Amniotic epithelial cell (primary cell): Measurements from ENCODE around the gene MLLT10.
A peak's percentile ranks its signal among the peaks of the same experiment; 100 is the strongest.
"Not testable (repeated sequence)": the region's sequence is repeated elsewhere in the genome, so short reads cannot be mapped to it uniquely, and the experiment has no call there.

ENCODE experiments used
- DNase-seq: peaks from one replicate; pipeline ENCODE4 v3.0.0-alpha.2; 2010; ENCODE audit warnings: low read depth

Gene MLLT10

DNA sequence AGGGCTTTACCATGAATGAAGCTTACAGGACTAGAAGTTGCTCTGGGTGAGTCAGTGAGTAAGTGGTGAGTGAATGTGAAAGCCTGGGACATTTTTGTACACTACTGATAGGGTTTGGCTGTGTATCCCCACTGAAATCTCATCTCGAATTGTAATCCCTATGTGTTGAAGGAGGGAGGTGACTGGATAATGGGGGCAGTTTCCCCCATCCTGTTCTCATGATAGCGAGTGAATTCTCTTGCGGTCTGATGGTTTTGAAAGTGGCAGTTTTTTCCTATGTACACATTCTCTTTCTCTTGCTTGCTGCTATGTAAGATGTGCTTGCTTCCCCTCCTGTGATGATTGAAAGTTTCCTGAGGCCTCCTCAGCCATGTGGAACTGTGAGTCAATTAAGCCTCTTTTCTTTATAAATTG lies 47.4 kb downstream of the MLLT10 start:
- peak; percentile 94 for DNase-seq

- DNase-seq: no peak
These were observed 51.0 kb downstream of the MLLT10 start for GRCh38 chr10:21584834-21585530.

GRCh38 chr10:21587391-21587790 lies 53.4 kb downstream of the MLLT10 start:
- no peak for DNase-seq

DNA sequence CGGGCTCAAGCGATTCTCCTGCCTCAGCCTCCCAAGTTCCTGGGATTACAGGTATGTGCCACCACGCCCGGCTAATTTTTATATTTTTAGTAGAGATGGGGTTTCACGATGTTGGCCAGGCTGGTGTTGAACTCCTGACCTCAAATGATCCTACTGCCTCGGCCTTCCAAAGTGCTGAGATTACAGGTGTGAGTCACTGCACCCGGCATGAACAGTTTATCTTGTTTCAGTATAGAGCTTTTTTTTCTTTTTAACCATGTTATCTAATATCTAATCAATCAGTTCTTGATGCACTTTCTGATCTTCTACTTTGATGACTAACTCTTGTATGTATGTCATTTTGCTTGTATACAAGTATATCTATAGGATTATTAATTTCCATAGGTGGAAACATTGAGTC lies 54.1 kb downstream of the MLLT10 start:
- DNase-seq: peak; percentile 36

GRCh38 chr10:21593986-21594385 lies 60.0 kb downstream of the MLLT10 start:
- DNase-seq: no peak

DNA sequence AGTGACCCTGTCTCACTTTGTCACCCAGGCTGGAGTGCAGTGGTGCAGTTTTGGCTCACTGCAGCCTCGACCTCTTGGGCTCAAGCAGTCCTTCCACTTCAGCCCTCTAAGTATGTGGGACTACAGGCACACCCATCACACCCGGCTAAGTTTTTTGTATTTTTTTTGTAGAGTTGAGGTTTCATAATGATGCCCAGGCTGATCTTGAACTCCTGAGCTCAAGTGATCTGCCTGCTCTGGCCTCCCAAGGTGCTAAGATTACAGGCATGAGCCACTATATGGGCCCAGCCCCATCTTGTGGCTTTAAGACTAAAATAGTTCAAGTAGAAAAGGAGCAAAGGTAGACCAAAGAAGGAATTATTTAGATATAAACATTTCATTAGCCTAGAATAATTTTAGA lies 65.5 kb downstream of the MLLT10 start:
- DNase-seq: peak; percentile 22

DNA sequence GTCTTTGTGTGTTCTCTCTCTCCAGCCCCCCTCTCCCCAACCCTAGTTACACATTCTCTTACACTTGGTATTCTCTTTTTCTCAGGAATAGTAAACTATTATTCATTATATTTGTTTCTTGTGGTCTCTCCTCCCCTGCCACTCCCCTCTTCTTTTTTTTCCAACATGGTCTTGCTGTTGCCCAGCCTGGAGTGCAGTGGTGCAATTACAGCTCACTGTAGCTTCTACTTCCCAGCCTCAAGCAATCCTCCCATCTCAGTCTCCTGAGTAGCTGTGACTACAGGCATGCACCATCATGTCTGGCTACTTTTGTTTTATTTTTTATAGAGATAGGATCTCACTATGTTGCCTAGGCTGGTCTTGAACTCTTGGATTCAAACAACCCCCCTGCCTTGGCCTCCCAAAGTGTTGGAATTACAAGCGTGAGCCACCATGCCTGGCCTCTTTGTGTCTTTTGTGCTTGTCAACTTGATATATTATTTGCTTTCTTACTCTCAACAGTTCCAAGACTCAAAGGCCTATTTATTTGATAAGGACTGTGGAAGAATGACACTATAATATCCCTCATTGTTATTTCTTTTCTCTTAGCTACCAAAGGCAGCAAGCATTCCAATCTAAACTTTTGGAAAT lies 66.9 kb downstream of the MLLT10 start:
- DNase-seq: peak; percentile 22

DNA sequence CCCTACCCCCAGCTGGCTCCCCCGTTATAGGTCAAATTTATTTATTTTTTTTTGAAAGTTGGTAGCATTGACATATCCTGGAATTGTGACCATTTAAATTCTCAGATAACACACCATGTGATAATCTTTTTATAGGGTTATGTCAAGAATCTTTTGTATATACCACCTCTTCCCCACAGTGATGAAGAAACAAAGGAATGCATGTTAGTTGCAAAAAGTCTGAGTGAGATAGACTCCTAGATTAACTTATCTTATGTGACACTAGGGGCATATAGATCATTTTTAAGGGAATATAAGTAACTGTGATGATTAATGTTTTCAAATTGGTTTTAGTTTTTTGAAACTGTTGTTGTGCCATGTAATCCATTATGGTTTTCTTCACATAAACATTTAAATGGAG lies 68.3 kb downstream of the MLLT10 start:
- DNase-seq: peak; percentile 29

- no peak for DNase-seq
These were observed 69.7 kb downstream of the MLLT10 start for GRCh38 chr10:21603721-21604120.

GRCh38 chr10:21604651-21605050 lies 70.6 kb downstream of the MLLT10 start:
- DNase-seq: no peak

DNA sequence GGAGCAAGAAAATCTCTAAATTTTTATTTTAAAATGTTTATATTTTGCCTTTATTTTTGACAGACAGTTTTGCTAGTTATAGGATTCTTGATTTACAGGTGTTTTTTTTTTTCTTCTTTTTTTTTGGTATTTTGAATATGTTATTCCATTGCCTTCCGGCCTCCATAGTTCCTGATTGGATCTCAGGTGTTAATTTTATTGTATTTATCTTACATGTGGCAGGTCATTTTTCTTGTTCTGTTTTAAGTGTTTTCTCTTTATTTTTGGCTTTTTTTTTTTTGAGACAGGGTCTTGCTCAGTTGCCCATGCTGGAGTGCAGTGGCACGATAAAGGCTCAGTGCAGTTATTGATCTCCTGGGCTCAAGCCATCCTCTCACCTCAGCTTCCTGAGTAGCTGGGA lies 73.9 kb downstream of the MLLT10 start:
- no peak for DNase-seq

- DNase-seq: no peak
These were observed 80.0 kb downstream of the MLLT10 start for GRCh38 chr10:21614000-21614399.

GRCh38 chr10:21617267-21617666 lies 83.2 kb downstream of the MLLT10 start:
- peak; percentile 43 for DNase-seq

DNA sequence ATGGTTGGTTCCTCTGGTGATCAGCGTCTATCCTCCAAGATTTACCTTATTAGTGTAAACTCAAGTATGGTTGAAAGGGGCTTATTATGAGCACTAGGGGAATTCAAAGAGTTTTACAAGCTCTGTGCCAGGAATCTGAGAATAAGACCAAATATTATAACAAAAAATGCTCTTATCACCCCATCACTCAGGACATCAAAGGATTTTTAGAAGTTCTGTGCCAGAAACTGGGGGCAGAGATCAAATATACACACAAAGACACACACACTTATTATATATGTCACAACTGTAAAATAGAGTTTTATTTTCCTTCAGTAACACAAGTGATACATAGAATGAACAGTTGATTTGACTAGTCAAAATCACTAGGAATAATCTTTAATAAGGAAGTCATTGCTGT lies 89.3 kb downstream of the MLLT10 start:
- no peak for DNase-seq

GRCh38 chr10:21624421-21624820 lies 90.4 kb downstream of the MLLT10 start:
- DNase-seq: not testable (repeated sequence)

DNA sequence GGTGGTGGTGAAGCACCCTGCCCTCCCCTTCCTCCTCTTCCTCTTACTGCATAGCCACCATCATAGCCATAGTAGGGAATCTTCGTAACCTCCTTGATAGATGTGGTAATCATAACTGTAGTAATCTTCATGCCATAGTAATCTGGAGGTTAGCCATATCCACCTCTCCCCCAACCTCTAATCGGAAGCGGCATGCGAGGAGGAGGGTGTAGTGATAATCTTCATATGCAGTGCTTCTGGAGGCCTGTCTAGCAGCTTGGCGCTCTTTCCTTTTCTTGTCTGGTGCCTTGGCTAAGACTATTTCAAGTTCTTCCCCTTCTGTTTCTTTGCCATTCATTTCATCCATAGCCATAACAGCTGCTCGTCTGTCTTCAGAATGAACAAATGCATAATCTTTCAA lies 90.9 kb downstream of the MLLT10 start:
- DNase-seq: peak; percentile 39

DNA sequence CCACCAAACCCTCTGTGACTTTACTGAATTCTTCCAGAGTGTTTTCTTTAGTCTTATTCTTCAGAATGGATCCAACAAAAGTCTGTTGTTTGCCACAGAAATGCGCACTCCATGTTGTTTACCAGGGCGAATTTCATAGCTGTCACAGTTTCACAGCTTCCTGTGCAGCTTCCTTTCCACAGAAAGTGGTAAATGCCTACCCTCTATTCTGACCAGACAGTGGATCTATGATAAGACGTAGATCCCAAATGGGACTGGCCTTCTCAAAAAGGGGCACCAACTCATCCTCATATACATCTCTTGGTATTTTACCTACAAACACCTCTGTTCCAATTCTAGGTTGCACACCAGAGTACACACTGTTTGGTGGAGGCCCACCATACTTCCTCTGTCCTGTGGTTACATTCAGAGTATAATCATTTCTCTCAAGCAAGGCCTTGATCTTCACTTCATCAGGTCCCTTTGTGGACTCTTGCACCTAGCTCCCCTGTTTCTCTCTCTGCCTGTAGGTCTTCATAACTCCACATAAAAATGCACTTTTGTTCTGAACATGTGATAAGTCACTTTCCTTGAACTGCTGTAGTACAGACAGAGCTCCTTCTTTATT lies 91.7 kb downstream of the MLLT10 start:
- DNase-seq: no peak

DNA sequence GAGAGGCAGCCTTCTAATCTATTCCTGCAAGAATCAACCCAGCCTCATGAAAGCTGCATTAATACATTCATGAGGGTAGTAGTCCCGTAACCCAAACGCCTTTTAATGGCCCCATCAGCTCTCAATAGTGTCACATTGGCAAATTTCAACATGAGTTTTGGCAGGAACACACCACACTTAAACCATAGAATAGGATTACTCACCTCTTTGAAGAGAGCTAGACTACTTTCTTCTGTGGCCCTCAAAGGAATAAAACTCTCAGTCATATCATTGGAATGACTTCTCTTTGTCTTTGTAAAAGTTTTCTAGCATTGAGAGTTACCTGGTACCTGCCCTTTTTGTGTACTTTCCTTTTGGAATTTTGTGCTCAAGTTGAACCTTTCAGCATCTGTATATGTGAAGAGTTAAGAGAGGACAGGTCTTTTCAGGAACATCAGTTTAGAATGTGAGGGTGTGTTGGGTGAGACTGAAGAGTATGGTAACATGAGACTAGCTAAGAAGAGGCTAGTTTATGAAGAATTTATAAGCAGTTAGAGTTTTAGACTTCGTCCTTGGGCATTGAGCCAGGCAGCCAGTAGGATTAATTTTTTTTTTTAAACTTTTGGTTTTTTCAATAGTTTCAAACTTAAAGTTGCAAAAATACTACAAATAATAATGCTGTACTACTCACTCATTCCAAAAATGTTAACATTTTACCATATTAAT lies 92.6 kb downstream of the MLLT10 start:
- peak; percentile 7 for DNase-seq

DNA sequence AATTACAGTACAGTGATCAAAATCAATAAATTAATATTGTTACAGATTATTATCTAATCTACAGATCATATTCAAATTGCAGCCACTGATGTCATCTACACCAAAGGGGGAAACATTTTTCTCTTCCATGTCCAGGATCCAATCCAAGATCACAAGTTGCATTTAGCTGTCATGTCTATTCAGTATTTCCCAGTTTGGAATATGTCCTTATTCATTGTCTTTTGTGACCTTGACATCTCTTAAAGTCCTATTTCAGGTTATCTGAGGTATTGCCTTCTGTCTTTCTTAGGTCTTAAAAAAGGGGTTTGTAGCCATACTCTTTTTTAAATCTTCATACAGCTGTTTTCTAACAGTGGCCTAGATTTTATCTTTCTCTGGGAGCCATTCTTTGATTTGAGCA lies 93.3 kb downstream of the MLLT10 start:
- no peak for DNase-seq

DNA sequence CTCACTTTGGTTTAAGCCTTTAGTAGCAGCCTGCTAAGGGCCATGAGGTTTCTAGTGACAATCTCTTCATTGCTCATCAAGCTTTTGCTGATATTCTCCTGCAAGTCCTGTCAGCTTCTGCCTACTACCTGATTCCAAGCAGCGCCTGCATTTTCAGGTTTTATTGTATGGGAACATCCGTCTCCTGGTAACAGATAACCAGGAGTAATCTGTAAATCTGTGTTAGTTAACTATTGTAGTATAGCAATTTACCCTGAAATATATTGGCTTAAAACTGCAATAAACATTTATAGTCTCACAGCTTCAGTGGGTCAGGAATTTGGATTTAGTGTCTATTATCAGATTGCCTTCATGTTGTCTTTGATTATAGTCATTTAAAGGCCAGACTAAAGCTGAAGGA lies 94.0 kb downstream of the MLLT10 start:
- no peak for DNase-seq

GRCh38 chr10:21628645-21629044 lies 94.6 kb downstream of the MLLT10 start:
- not testable (repeated sequence) for DNase-seq

GRCh38 chr10:21634599-21635365 lies 100.8 kb downstream of the MLLT10 start:
- DNase-seq: no peak
